PFSK-1 (cell line): ENCODE data around the gene ST6GALNAC2.

Experiments used
- FOXP2 ChIP-seq: optimal IDR thresholded peaks from 2 replicates; pipeline ENCODE3; 2011; ENCODE audit warnings: borderline replicate concordance, control low read depth, inconsistent platforms; ENCODE audit not compliant: insufficient read depth; ENCODE audit errors: extremely low read length, extremely low read depth
- POLR2AphosphoS5 ChIP-seq: IDR thresholded peaks from 2 replicates; pipeline ENCODE4 v1.6.1; 2012; ENCODE audit warnings: low read depth, mild to moderate bottlenecking, control low read depth, low read length, moderate library complexity
- SIN3A ChIP-seq: IDR thresholded peaks from 2 replicates; pipeline ENCODE4 v1.6.1; 2012; ENCODE audit warnings: mild to moderate bottlenecking, low read length, moderate library complexity, borderline replicate concordance; ENCODE audit not compliant: insufficient read depth
- TAF1 ChIP-seq: IDR thresholded peaks from 2 replicates; pipeline ENCODE4 v1.6.1; 2012; ENCODE audit warnings: low read length, control low read depth, borderline replicate concordance; ENCODE audit not compliant: insufficient read depth
- TF ChIP-seq, protein P1 (sequence below), 2 experiments: IDR thresholded peaks; 2 replicates each; pipeline versions ENCODE4 v1.6.1 to v1.8.0; 2011 to 2012; ENCODE audit warnings: low read depth in 2 of 2, low read length in 2 of 2, control low read depth in 1 of 2, inconsistent platforms in 1 of 2, mild to moderate bottlenecking in 1 of 2, moderate library complexity in 1 of 2; ENCODE audit not compliant: insufficient read depth in 1 of 2

Gene ST6GALNAC2

GRCh38 chr17:76523084-76524037 is 62.3 kb downstream of the ST6GALNAC2 start:
- TF ChIP-seq POLR2AphosphoS5: no peak
- peak; percentile 86 for TF ChIP-seq FOXP2

- no peak for TF ChIP-seq FOXP2
- TF ChIP-seq, protein P1, sequence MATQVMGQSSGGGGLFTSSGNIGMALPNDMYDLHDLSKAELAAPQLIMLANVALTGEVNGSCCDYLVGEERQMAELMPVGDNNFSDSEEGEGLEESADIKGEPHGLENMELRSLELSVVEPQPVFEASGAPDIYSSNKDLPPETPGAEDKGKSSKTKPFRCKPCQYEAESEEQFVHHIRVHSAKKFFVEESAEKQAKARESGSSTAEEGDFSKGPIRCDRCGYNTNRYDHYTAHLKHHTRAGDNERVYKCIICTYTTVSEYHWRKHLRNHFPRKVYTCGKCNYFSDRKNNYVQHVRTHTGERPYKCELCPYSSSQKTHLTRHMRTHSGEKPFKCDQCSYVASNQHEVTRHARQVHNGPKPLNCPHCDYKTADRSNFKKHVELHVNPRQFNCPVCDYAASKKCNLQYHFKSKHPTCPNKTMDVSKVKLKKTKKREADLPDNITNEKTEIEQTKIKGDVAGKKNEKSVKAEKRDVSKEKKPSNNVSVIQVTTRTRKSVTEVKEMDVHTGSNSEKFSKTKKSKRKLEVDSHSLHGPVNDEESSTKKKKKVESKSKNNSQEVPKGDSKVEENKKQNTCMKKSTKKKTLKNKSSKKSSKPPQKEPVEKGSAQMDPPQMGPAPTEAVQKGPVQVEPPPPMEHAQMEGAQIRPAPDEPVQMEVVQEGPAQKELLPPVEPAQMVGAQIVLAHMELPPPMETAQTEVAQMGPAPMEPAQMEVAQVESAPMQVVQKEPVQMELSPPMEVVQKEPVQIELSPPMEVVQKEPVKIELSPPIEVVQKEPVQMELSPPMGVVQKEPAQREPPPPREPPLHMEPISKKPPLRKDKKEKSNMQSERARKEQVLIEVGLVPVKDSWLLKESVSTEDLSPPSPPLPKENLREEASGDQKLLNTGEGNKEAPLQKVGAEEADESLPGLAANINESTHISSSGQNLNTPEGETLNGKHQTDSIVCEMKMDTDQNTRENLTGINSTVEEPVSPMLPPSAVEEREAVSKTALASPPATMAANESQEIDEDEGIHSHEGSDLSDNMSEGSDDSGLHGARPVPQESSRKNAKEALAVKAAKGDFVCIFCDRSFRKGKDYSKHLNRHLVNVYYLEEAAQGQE (IDR thresholded peaks at IDR 0.05; ENCODE audit: insufficient read depth in 1 of 2, low read depth in 2 of 2, low read length in 2 of 2): no peak
- TF ChIP-seq TAF1: no peak
- no peak for TF ChIP-seq SIN3A
- no peak for TF ChIP-seq POLR2AphosphoS5
These were observed 64.4 kb downstream of the ST6GALNAC2 start for GRCh38 chr17:76521262-76521661.

- TF ChIP-seq TAF1 (no peak), FOXP2 (no peak), SIN3A (no peak), POLR2AphosphoS5 (no peak)
- TF ChIP-seq, protein P1 (IDR thresholded peaks at IDR 0.05; ENCODE audit: insufficient read depth in 1 of 2, low read depth in 2 of 2, low read length in 2 of 2): no peak
These were observed 66.4 kb downstream of the ST6GALNAC2 start for GRCh38 chr17:76519048-76519966.

DNA sequence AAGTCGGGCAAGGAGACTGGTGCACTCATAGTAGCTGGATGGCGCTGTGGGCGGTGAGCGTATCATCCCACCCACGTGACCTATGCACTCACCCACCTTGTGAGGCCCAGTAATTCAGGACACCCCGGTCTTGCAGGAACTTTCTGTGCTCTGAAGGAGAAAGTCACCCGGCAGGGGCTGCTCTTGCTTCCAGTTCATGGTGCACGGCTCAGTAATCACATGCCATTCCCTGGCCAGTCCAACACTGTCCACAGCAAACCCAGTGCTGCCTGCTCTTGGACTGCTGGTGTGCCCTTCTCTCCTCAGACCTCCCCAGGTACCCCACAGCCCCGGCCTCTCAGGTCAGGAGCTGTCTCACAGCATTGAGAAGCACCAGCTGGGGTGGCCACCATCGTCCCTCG is 68.0 kb downstream of the ST6GALNAC2 start:
- TF ChIP-seq TAF1: no peak
- TF ChIP-seq, protein P1 (IDR thresholded peaks at IDR 0.05; ENCODE audit: insufficient read depth in 1 of 2, low read depth in 2 of 2, low read length in 2 of 2): no peak
- no peak for TF ChIP-seq FOXP2
- no peak for TF ChIP-seq POLR2AphosphoS5
- TF ChIP-seq SIN3A: no peak
